ENCODE measurements around the gene TACC3. TPM values are rescaled to one million over a fixed set of nuclear protein-coding genes. Genes with fewer than 3 reads are reported as not detected.

TACC3 gene
- total RNA-seq, 1 experiment from 2014 or later, result 32.0 TPM

- Histone ChIP-seq H3K9me3 (ENCODE audit: low read length) (no peaks in the 10 kb centered on the region), H3K36me3 (ENCODE audit: low read depth, low read length) (no peaks in the 10 kb centered on the region), H2AFZ (ENCODE audit: low read length) (no peak overlapping the region), H3K4me1 (ENCODE audit: insufficient read depth, low read length) (no peaks in the 10 kb centered on the region), H3F3A (ENCODE audit: low read length, unreplicated experiment) (no peaks in the 10 kb centered on the region), H3K9ac (ENCODE audit: low read length) (no peak overlapping the region), H3K4me2 (ENCODE audit: low read length) (no peak overlapping the region), H3K9me2 (replicated peaks; ENCODE audit: low read length) (no peaks in the 10 kb centered on the region), H4K20me1 (ENCODE audit: low read length) (no peaks in the 10 kb centered on the region), H3K27me3 (ENCODE audit: low read length) (no peaks in the 10 kb centered on the region), H3K27ac (ENCODE audit: low read length) (no peak overlapping the region), H3K79me2 (ENCODE audit: low read length) (no peaks in the 10 kb centered on the region), H3K4me3 (ENCODE audit: low read length) (no peak overlapping the region)
- peak; percentile 11 for DNase-seq
- BruUV-seq (replicated peaks), result no TSS peak
- intact Hi-C loops (cut with micrococcal nuclease), result no loop called here
- no peak for TF ChIP-seq EZH2phosphoT487 (IDR thresholded peaks at IDR 0.05; ENCODE audit: borderline replicate concordance, low read length)
- TF ChIP-seq CTCF (conservative IDR thresholded peaks at IDR 0.05; ENCODE audit: low read depth, low read length), result no peak
- TF ChIP-seq EZH2 (IDR thresholded peaks at IDR 0.05; ENCODE audit: low read length, unreplicated experiment), result no peak
- CTCF ChIA-PET, result no interaction called here
- no peak for ATAC-seq
- POLR2A ChIA-PET (ENCODE audit: unreplicated experiment), result no interaction called here
Observed at GRCh38 chr4:1775731-1776500, 54.6 kb downstream of the TACC3 start.

GRCh38 chr4:1776521-1777161 is 55.3 kb downstream of the TACC3 start:
- CTCF ChIA-PET, result no interaction called here
- Histone ChIP-seq H3K79me2 (ENCODE audit: low read length) (no peaks in the 10 kb centered on the region), H3K27ac (ENCODE audit: low read length) (no peak overlapping the region), H3K4me1 (ENCODE audit: insufficient read depth, low read length) (no peaks in the 10 kb centered on the region), H3K27me3 (ENCODE audit: low read length) (no peaks in the 10 kb centered on the region), H3K9me2 (replicated peaks; ENCODE audit: low read length) (no peaks in the 10 kb centered on the region), H3K36me3 (ENCODE audit: low read depth, low read length) (no peaks in the 10 kb centered on the region), H4K20me1 (ENCODE audit: low read length) (no peaks in the 10 kb centered on the region), H2AFZ (ENCODE audit: low read length) (no peak overlapping the region), H3K9ac (ENCODE audit: low read length) (no peak overlapping the region), H3K9me3 (ENCODE audit: low read length) (no peaks in the 10 kb centered on the region), H3K4me2 (ENCODE audit: low read length) (no peak overlapping the region), H3F3A (ENCODE audit: low read length, unreplicated experiment) (no peaks in the 10 kb centered on the region), H3K4me3 (ENCODE audit: low read length) (no peak overlapping the region)
- no peak for DNase-seq
- no peak for TF ChIP-seq EZH2phosphoT487 (IDR thresholded peaks at IDR 0.05; ENCODE audit: borderline replicate concordance, low read length)
- TF ChIP-seq EZH2 (IDR thresholded peaks at IDR 0.05; ENCODE audit: low read length, unreplicated experiment), result no peak
- no peak for TF ChIP-seq CTCF (conservative IDR thresholded peaks at IDR 0.05; ENCODE audit: low read depth, low read length)
- no TSS peak for BruUV-seq (replicated peaks)
- intact Hi-C loops (cut with micrococcal nuclease), result no loop called here
- no peak for ATAC-seq
- POLR2A ChIA-PET (ENCODE audit: unreplicated experiment), result no interaction called here

All from PC-3 (cell line).